Activated T-helper 2 cell treated with anti-CD3 and anti-CD28 coated beads, Interferon-gamma antibody, Interleukin-2, Interleukin-4, amounts not matched to agents 10 μg/mL and 5 μg/mL and 100 μg/mL, durations not matched to agents 14 hours and 24 hours and 36 hours (primary cell): ENCODE data around the gene SLC9A7. TPM values are rescaled to one million over a fixed set of nuclear protein-coding genes. Genes with fewer than 3 reads are reported as not detected.
A peak's percentile ranks its signal among the peaks of the same experiment; 100 is the strongest.

Experiments
- DNase-seq: peaks from one replicate; pipeline ENCODE4 v3.0.0; 2021; ENCODE audit warnings: low spot score
- H3K27ac Mint-ChIP-seq: one replicate; pipeline ENCODE4 v1.8.0; 2021; ENCODE audit warnings: mixed read lengths
- H3K27me3 Mint-ChIP-seq: one replicate; pipeline ENCODE4 v1.8.0; 2021; ENCODE audit warnings: low read depth, mixed read lengths
- H3K36me3 Mint-ChIP-seq: one replicate; pipeline ENCODE4 v1.8.0; 2021; ENCODE audit warnings: low read depth, mixed read lengths
- H3K4me1 Mint-ChIP-seq: one replicate; pipeline ENCODE4 v1.8.0; 2021; ENCODE audit warnings: low read depth, mixed read lengths
- H3K4me3 Mint-ChIP-seq: one replicate; pipeline ENCODE4 v1.8.0; 2021; ENCODE audit warnings: low read depth, mild to moderate bottlenecking, moderate library complexity, mixed read lengths
- H3K9me3 Mint-ChIP-seq: one replicate; pipeline ENCODE4 v1.8.0; 2021; ENCODE audit warnings: mixed read lengths
- intact Hi-C: fragments of 100-400 bp; cut with micrococcal nuclease; formaldehyde crosslinking; loops from one replicate; pipeline ENCODE4 v1.15.1; 2023
- total RNA-seq: library from RNA; stranded (reverse); gene quantifications from 2 replicates; pipeline ENCODE4 v1.2.3, GENCODE V29; 2022

SLC9A7 gene
- total RNA-seq, 1 donor from 2014 or later: 42.5 TPM

GRCh38 chrX:46627711-46628419, 131.1 kb downstream of the SLC9A7 start:
- Mint-ChIP-seq H3K4me1 (peaks cover 33% of the 10 kb centered on the region), H3K4me3 (no peak overlapping the region), H3K27ac (peak overlapping the region; percentile 88), H3K27me3 (no peaks in the 10 kb centered on the region), H3K9me3 (no peaks in the 10 kb centered on the region), H3K36me3 (peaks cover 75% of the 10 kb centered on the region)
- no peak for DNase-seq
- intact Hi-C loops: loop anchor here (2.0 kb wide), 3 partner anchors 41 to 77 kb away; partner anchors contain the start of gene CHST7

- Mint-ChIP-seq H3K4me1 (peaks cover 33% of the 10 kb centered on the region), H3K27ac (peak overlapping the region; percentile 87), H3K4me3 (no peak overlapping the region), H3K9me3 (no peaks in the 10 kb centered on the region), H3K36me3 (peaks cover 75% of the 10 kb centered on the region), H3K27me3 (no peaks in the 10 kb centered on the region)
- DNase-seq: no peak
- intact Hi-C loops: no loop called here
Observed at GRCh38 chrX:46627062-46627461, 131.9 kb downstream of the SLC9A7 start.

DNA sequence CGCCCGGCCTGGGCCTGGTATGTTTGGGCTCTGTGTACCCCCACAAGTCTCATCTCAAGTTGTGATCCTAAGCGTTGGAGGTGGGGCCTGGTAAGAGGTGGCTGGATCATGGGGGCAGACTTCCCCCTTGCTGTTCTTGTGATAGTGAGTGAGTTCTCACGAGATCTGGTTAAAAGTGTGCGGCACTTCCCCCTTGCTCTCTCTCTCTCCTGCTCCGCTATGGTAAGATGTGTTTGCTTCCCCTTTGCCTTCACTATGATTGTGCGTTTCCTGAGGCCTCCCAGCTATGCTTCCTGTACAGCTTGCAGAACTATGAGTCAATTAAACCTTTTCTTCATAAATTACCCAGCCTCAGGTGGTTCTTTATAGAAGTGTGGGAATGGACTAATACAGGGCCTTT, 132.4 kb downstream of the SLC9A7 start:
- peaks cover 33% of the 10 kb centered on the region for H3K4me1 Mint-ChIP-seq
- H3K9me3 Mint-ChIP-seq: no peaks in the 10 kb centered on the region
- no peaks in the 10 kb centered on the region for H3K27me3 Mint-ChIP-seq
- no peak overlapping the region for H3K4me3 Mint-ChIP-seq
- peak overlapping the region; percentile 87 for H3K27ac Mint-ChIP-seq
- intact Hi-C loops: no loop called here
- H3K36me3 Mint-ChIP-seq: peaks cover 75% of the 10 kb centered on the region
- no peak for DNase-seq

DNA sequence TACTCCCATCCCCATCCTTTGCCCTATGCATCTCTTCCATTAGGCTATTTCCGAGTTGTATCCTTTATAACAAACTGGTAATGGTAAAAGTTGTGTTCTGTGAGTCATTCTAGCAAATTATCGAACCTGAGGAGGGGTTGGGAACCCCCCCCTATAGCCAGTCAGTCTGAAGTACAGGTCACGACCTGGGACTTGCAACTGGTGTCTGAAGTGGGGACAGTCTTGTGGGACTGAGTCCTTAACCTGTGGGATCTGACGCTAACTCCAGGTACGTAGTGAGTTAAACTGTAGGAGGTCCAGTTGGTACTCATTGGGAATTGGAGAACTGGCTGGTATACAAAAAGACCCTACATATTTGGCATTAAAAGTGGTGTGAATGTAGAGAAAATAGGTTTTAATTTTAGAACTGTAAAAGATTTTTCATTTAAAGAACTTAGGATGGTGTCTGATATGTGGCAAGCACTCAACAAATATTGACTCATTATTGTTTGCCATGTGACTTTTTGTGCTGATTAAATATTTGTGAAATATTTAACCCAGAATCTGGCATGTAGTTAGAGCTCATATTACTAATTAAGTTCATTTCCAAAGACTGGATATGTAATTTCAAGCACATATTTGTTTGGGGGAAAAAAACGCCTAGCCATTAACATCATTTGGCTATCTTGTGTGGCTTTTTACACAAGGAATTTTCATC, 134.7 kb downstream of the SLC9A7 start:
- intact Hi-C loops: no loop called here
- no peak for DNase-seq
- H3K27me3 Mint-ChIP-seq: no peaks in the 10 kb centered on the region
- H3K27ac Mint-ChIP-seq: no peak overlapping the region
- no peak overlapping the region for H3K4me3 Mint-ChIP-seq
- peaks cover 23% of the 10 kb centered on the region for H3K4me1 Mint-ChIP-seq
- H3K36me3 Mint-ChIP-seq: peaks cover 76% of the 10 kb centered on the region
- no peaks in the 10 kb centered on the region for H3K9me3 Mint-ChIP-seq

GRCh38 chrX:46621572-46621971, 137.3 kb downstream of the SLC9A7 start:
- H3K4me1 Mint-ChIP-seq: peaks cover 9% of the 10 kb centered on the region
- intact Hi-C loops: no loop called here
- H3K9me3 Mint-ChIP-seq: peaks cover 5% of the 10 kb centered on the region
- peaks cover 79% of the 10 kb centered on the region for H3K36me3 Mint-ChIP-seq
- DNase-seq: no peak
- no peak overlapping the region for H3K4me3 Mint-ChIP-seq
- H3K27ac Mint-ChIP-seq: no peak overlapping the region
- H3K27me3 Mint-ChIP-seq: no peaks in the 10 kb centered on the region

GRCh38 chrX:46620505-46620904, 138.4 kb downstream of the SLC9A7 start:
- Mint-ChIP-seq H3K27ac (no peak overlapping the region), H3K9me3 (peaks cover 5% of the 10 kb centered on the region), H3K4me3 (no peak overlapping the region), H3K4me1 (peaks cover 9% of the 10 kb centered on the region), H3K27me3 (no peaks in the 10 kb centered on the region), H3K36me3 (peaks cover 74% of the 10 kb centered on the region)
- DNase-seq: no peak
- intact Hi-C loops: no loop called here

DNA sequence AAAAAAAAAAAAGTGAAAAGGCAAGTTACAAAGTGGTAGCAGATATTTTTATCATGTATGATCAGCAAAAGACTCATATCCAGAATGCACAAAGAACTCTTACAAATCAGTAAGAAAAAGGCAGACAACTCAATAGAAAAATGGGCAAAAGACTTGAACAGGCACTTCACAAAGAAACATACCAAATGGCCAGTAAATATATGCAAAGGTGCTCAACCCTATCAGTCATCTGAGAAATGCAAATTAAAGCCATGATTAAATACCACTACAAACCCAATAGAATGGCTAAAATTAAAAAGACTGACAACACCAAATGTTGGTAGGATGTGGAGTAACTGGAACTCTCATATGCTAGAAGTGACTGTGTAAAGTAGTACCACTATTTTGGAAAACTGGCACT, 140.0 kb downstream of the SLC9A7 start:
- Mint-ChIP-seq H3K4me3 (no peak overlapping the region), H3K36me3 (peaks cover 77% of the 10 kb centered on the region), H3K4me1 (peaks cover 12% of the 10 kb centered on the region), H3K27ac (no peak overlapping the region), H3K27me3 (no peaks in the 10 kb centered on the region), H3K9me3 (peaks cover 5% of the 10 kb centered on the region)
- no peak for DNase-seq
- intact Hi-C loops: no loop called here

DNA sequence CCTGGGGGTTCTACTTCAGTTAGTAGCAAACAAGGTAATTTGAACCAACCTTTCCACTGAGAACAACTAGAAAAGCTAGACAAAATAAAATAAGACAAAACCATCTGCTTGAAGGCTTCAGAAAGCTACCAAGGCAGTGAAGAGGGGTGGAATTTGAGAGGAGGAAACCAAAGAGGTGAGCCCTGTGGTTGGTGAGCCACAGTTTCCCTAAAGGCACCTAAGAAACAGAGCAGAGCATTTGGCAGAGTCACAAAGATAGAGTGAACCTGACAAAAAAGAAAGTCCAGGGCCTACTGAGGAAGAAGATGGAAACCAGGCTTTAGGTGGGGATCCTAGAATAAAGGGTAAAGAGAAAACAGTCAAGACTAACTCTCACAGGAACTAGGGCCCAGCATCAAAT, 141.0 kb downstream of the SLC9A7 start:
- DNase-seq: no peak
- H3K9me3 Mint-ChIP-seq: peaks cover 5% of the 10 kb centered on the region
- peaks cover 81% of the 10 kb centered on the region for H3K36me3 Mint-ChIP-seq
- peaks cover 15% of the 10 kb centered on the region for H3K4me1 Mint-ChIP-seq
- no peak overlapping the region for H3K4me3 Mint-ChIP-seq
- H3K27ac Mint-ChIP-seq: peak overlapping the region; percentile 60
- intact Hi-C loops: no loop called here
- H3K27me3 Mint-ChIP-seq: no peaks in the 10 kb centered on the region

- no peak for DNase-seq
- intact Hi-C loops: no loop called here
- Mint-ChIP-seq H3K4me1 (peaks cover 32% of the 10 kb centered on the region), H3K9me3 (no peaks in the 10 kb centered on the region), H3K27me3 (no peaks in the 10 kb centered on the region), H3K27ac (peak overlapping the region; percentile 12), H3K4me3 (no peak overlapping the region), H3K36me3 (peaks cover 53% of the 10 kb centered on the region)
Observed at GRCh38 chrX:46611658-46612362, 147.1 kb downstream of the SLC9A7 start.

DNA sequence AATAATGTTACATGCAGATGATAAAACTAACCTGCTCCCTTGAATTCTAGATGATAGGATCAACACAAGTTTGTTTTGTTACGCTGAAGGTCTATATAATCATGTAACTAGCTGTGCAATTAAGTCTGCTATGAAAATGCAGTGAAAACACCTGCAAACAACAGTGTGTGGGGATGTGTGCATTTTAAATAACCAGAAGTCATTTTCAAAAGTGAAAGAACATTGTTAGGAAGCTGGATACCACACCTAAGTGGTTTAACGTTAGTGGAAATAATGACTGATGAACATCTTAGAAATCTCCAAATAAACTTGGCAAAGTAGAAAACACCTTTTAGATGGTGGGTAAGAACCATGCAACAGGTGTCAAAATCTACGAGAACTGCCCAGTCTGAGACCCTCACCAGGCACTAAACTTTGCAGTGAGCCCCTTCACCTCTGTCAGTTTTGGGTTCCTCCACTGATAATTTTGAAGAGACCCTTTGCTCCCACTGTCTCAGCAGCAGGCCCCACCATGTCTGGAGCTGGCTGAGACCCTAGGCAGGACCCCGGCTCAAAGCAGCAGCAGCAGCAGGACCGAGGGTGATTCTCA, 148.8 kb downstream of the SLC9A7 start:
- intact Hi-C loops: no loop called here
- Mint-ChIP-seq H3K27me3 (no peaks in the 10 kb centered on the region), H3K9me3 (no peaks in the 10 kb centered on the region), H3K4me3 (no peak overlapping the region), H3K27ac (no peak overlapping the region), H3K4me1 (peaks cover 30% of the 10 kb centered on the region), H3K36me3 (peaks cover 56% of the 10 kb centered on the region)
- DNase-seq: no peak

- no peak for DNase-seq
- intact Hi-C loops: no loop called here
- Mint-ChIP-seq H3K27me3 (no peaks in the 10 kb centered on the region), H3K4me3 (no peak overlapping the region), H3K4me1 (peaks cover 24% of the 10 kb centered on the region), H3K9me3 (no peaks in the 10 kb centered on the region), H3K36me3 (peaks cover 43% of the 10 kb centered on the region), H3K27ac (no peak overlapping the region)
Observed at GRCh38 chrX:46607916-46608315, 151.0 kb downstream of the SLC9A7 start.

DNA sequence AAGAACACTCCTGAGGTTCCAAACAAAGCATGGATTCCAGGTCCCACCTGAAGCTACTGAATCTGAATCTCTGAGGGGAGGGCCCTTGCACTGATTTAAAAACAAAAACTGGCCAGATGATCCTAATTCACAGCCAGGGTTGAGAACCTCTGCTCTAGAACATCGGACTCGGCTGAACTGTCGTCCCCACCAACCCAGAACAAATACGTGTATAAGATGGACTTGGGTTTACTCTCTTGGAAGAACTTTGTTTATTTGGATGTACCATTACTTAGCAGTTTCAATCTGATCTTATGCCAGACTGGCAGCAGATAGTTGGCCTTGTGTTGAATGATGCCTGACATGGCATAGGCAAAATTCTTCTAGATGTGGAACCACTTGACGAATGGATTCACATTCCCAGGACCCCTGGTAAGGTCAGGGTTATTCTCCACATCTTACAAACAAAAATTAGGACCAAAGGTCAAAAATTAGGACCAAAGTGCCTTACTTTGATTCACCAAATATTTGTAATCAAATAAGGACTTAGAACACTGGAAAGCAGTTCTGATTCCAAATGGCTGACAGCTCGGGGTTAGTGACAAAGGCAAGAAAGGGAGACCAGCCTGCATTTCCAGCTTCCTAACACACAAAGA, 156.3 kb downstream of the SLC9A7 start:
- no peak for DNase-seq
- Mint-ChIP-seq H3K36me3 (peaks cover 47% of the 10 kb centered on the region), H3K27me3 (no peaks in the 10 kb centered on the region), H3K4me1 (peaks cover 2% of the 10 kb centered on the region), H3K4me3 (no peak overlapping the region), H3K9me3 (no peaks in the 10 kb centered on the region), H3K27ac (no peak overlapping the region)
- intact Hi-C loops: no loop called here
